Astrocyte of the hippocampus (primary cell): Measurements from ENCODE around the gene PWP2.
"Not testable (repeated sequence)": the region's sequence is repeated elsewhere in the genome, so short reads cannot be mapped to it uniquely, and the experiment has no call there.

Experiments used
- DNase-seq: peaks from one replicate; pipeline ENCODE4 v3.0.0; 2011; ENCODE audit warnings: low read depth, low spot score

PWP2 gene

GRCh38 chr21:44107026-44107501, at the start of gene PWP2:
Gene PWP2 (plus strand): TSS chr21:44107399. CDS start chr21:44107417, 18 bp downstream.
- not testable (repeated sequence) for DNase-seq

GRCh38 chr21:44057960-44058651, 49.1 kb upstream of the PWP2 start:
- no peak for DNase-seq

- DNase-seq, result no peak
These were observed 48.6 kb upstream of the PWP2 start for GRCh38 chr21:44058652-44058964.

- DNase-seq, result no peak
These were observed 48.2 kb upstream of the PWP2 start for GRCh38 chr21:44058981-44059380.

GRCh38 chr21:44059710-44060109, 47.5 kb upstream of the PWP2 start:
- peak; percentile 14 for DNase-seq

- DNase-seq, result no peak
These were observed 44.8 kb upstream of the PWP2 start for GRCh38 chr21:44062380-44062779.

- no peak for DNase-seq
These were observed 43.9 kb upstream of the PWP2 start for GRCh38 chr21:44063151-44063912.

GRCh38 chr21:44064852-44065403, 42.3 kb upstream of the PWP2 start:
- DNase-seq, result no peak

GRCh38 chr21:44065428-44065827, 41.8 kb upstream of the PWP2 start:
- DNase-seq, result no peak

- DNase-seq, result no peak
These were observed 41.1 kb upstream of the PWP2 start for GRCh38 chr21:44066116-44066515.

GRCh38 chr21:44067011-44067839, 40.0 kb upstream of the PWP2 start:
- no peak for DNase-seq

- DNase-seq, result no peak
These were observed 36.8 kb upstream of the PWP2 start for GRCh38 chr21:44070391-44070790.

GRCh38 chr21:44071359-44072104, 35.7 kb upstream of the PWP2 start:
- no peak for DNase-seq

GRCh38 chr21:44072111-44072510, 35.1 kb upstream of the PWP2 start:
- DNase-seq, result no peak

GRCh38 chr21:44074315-44074958, 32.8 kb upstream of the PWP2 start:
- DNase-seq, result no peak

- no peak for DNase-seq
These were observed 30.9 kb upstream of the PWP2 start for GRCh38 chr21:44076316-44076715.

- DNase-seq, result no peak
These were observed 28.7 kb upstream of the PWP2 start for GRCh38 chr21:44078411-44078981.

GRCh38 chr21:44079446-44079845, 27.8 kb upstream of the PWP2 start:
- no peak for DNase-seq

GRCh38 chr21:44079846-44080245, 27.4 kb upstream of the PWP2 start:
- DNase-seq, result no peak

GRCh38 chr21:44082648-44083440, 24.4 kb upstream of the PWP2 start:
- no peak for DNase-seq
